ENCODE data around the gene NFATC1. TPM values are rescaled to one million over a fixed set of nuclear protein-coding genes. Genes with fewer than 3 reads are reported as not detected.

Gene NFATC1
- total RNA-seq, 2 experiments from 2014 or later = 77.8 to 79.4 TPM

DNA sequence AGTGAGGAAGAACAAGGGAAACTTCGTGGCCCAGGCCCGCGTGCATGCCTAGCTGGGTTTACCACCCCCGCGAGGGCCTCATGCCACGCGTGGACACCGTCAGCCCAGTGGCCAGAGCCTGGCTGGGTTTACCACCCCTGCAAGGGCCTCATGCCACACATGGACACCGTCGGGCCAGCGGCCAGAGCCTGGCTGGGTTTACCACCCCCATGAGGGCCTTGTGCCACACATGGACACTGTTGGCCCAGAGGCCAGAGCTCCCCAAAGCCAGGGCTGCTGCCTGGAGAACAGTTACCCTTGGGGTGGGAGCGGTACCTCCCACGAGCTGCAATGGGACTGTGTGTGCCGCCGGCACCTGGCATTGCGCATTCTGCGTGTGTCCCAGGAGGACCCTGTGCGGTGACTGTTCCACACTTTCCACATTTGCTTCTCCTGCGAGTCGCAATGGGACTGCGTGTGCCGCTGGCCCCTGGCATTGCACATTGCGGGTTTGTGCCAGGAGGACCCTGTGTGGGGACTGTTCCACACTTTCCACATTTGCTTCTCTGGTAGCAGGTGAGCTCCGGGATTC, 178.3 kb downstream of the NFATC1 start:
- no peaks in the 10 kb centered on the region for H3K27me3 Mint-ChIP-seq (ENCODE audit: low read depth)
- peaks cover 2% of the 10 kb centered on the region for H3K36me3 Mint-ChIP-seq (ENCODE audit: low read depth)
- CTCF ChIA-PET = no interaction called here
- no peak for DNase-seq
- no peak overlapping the region for H3K27ac Mint-ChIP-seq
- H3K4me3 Mint-ChIP-seq = no peak overlapping the region
- intact Hi-C loops (cut with micrococcal nuclease) = no loop called here
- peaks cover 13% of the 10 kb centered on the region for H3K9me3 Mint-ChIP-seq
- H3K4me1 Mint-ChIP-seq (ENCODE audit: low read depth) = peaks cover 11% of the 10 kb centered on the region

DNA sequence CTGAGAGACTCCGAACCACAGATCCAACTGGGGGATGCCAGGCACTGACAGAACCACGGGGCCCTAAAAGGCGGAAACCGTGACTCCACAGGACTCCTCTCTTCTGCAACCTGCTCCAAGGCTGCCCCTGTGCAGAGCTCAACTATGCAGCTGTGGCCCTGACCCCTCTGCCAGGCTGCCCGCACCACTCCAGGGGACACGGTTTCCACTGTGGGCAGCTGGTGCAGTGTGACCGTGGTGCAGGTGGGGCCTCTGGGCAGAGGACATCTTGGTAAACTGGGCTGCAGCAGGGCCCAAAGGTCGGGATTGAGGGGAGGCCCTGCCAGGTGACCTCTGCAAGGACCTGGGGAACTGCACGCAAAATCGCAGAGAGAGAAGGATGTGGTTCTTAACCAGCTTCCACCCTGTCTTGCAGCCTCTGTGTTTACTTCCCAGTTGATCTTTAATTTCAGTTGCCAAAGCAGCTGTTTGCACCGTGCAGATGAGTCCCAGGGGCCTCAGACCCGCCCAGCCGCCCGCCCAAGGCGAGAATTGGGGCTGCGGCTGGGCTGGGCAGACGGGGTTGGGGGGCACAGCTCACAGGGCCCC, 179.3 kb downstream of the NFATC1 start:
- no peak overlapping the region for H3K4me3 Mint-ChIP-seq
- no peak for DNase-seq
- intact Hi-C loops (cut with micrococcal nuclease) = no loop called here
- H3K4me1 Mint-ChIP-seq (ENCODE audit: low read depth) = peaks cover 11% of the 10 kb centered on the region
- no peak overlapping the region for H3K27ac Mint-ChIP-seq
- CTCF ChIA-PET = no interaction called here
- peaks cover 13% of the 10 kb centered on the region for H3K9me3 Mint-ChIP-seq
- no peaks in the 10 kb centered on the region for H3K27me3 Mint-ChIP-seq (ENCODE audit: low read depth)
- peaks cover 2% of the 10 kb centered on the region for H3K36me3 Mint-ChIP-seq (ENCODE audit: low read depth)

DNA sequence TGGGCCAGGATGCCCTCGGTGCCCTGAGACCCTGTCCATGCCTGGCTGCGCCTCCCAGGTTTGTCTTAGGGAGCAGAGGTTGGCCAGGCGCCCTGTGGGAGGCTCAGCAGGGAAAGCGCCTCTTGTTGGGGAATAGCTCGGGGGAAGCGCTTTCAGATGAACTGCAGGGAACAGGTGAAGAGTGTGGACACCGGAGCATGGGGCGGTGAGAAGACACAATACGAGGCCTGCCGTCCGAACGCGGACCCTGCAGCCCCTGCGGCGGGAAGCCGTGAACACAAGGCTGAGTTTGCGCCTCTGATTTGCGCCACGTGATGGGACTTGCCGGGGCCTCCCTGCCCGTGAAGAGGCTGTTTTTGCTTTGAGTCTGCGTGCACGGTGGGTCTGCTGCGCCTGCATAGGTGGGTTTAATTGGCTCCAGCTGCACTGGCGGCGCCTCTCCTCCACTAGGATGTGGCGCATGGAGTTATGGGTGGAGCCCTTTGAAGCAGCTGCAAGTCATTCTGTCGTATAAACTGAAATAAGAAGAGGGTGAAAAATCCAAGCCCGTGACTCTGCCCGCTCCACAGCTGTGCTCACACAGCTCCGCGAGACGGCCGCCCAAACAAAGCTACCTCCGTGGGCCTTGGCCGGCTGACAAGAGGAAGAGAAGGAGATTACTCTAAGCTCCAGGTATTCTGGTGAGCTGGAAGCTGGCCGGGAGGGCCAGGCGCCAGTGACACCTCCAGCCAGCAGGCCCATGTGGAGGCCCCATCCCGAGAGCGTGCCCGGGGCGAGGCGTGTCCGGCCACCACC, 180.4 kb downstream of the NFATC1 start:
- no peaks in the 10 kb centered on the region for H3K27me3 Mint-ChIP-seq (ENCODE audit: low read depth)
- peaks cover 2% of the 10 kb centered on the region for H3K36me3 Mint-ChIP-seq (ENCODE audit: low read depth)
- no peak overlapping the region for H3K4me3 Mint-ChIP-seq
- peaks cover 5% of the 10 kb centered on the region for H3K4me1 Mint-ChIP-seq (ENCODE audit: low read depth)
- no peak overlapping the region for H3K27ac Mint-ChIP-seq
- intact Hi-C loops (cut with micrococcal nuclease) = no loop called here
- no peak for DNase-seq
- CTCF ChIA-PET = interaction anchor here (1.2 kb wide), 1 partner anchor 69 kb away, joined by 3 read pairs; no protein-coding TSS in a partner anchor
- peaks cover 13% of the 10 kb centered on the region for H3K9me3 Mint-ChIP-seq

DNA sequence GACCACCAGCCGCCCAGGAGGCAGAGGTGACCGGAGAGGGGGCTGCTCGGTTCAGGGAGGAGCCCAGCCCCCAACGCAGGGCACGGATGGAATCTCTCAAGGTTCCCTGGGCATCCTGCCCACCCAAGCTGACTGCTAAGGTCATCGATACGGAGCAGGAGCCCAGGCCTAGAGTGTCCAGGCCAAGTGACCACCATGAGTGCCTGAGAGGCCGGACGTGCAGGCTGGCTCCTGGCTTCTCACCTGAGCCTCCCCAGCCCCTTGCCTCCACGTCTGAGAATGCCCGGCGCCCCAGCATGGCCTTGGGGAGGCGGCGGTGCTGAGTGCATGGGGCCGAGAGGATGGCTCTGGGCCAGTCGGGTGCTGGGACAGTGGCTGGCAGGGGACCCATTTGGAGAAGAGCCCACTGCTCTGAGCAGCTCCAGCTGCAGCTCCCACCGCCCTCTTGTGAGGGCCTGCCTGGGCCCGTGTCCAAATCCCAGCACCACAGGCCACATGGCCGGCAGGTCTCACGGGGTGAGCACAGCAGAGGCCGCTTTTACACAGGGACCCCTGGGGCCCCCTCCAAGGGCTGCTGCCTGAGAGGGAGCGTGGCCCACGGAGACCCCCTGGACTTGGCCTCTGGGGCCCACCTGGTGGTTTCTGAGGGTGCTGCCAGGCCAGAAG, 181.1 kb downstream of the NFATC1 start:
- no peak overlapping the region for H3K27ac Mint-ChIP-seq

DNA sequence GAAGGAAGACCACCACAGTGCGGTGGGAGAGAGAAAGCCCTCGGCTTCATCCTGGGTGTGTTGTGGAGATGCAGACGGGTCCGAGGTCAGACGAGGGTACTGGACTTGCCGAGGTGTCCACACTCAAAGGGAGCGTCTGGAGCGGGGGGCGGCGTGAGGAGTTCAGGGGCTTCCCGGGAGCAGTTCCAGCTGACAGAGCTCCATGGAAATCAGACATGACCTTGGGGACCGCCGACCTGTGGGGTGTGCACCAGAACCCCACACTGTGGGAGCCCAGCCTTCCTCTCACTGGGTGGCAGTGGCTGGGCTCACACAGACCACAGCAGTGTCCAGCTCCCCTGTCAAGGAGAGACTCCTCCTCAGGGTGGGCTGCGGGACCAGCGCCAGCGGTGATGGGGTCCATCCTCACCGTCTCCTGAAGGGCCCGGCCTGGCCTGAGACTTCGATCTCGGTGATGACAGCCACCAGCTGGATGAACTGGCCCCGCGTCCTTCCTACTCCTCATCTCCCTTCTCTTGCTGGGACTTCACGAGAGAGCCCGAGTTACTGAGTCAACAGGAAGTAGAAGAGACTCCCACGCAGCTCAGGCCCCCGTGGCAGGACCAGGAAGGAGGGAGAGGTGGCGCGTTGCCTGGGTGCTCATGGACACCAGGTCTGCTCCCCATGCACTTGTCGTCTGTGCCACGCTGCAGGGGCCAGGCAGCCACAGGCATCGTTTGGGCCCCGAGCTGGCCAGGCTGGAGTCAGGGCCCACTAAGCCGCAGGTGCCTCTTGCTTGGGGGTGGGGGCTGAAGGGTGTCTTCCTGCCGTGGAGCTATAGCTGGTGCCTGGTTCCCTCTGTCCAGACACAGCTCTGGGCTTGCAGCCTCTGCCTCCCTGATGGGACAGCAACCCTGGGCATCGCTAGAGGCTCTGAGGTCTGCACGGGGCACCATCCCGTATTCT, 182.0 kb downstream of the NFATC1 start:
- H3K27ac Mint-ChIP-seq = no peak overlapping the region
- no peak for DNase-seq
- no peak overlapping the region for H3K4me3 Mint-ChIP-seq
- H3K9me3 Mint-ChIP-seq = peaks cover 7% of the 10 kb centered on the region
- CTCF ChIA-PET = interaction anchor here (1.2 kb wide), 1 partner anchor 67 kb away, joined by 3 read pairs; no protein-coding TSS in a partner anchor
- no peaks in the 10 kb centered on the region for H3K27me3 Mint-ChIP-seq (ENCODE audit: low read depth)
- peaks cover 5% of the 10 kb centered on the region for H3K4me1 Mint-ChIP-seq (ENCODE audit: low read depth)
- intact Hi-C loops (cut with micrococcal nuclease) = no loop called here
- H3K36me3 Mint-ChIP-seq (ENCODE audit: low read depth) = no peaks in the 10 kb centered on the region

More for the DNA sequence above, 181.1 kb downstream of the NFATC1 start:
- CTCF ChIA-PET = interaction anchor here (1.2 kb wide), 1 partner anchor 68 kb away, joined by 3 read pairs; no protein-coding TSS in a partner anchor
- no peaks in the 10 kb centered on the region for H3K27me3 Mint-ChIP-seq (ENCODE audit: low read depth)
- H3K4me1 Mint-ChIP-seq (ENCODE audit: low read depth) = peaks cover 5% of the 10 kb centered on the region
- intact Hi-C loops (cut with micrococcal nuclease) = no loop called here
- no peak for DNase-seq
- no peak overlapping the region for H3K4me3 Mint-ChIP-seq
- H3K36me3 Mint-ChIP-seq (ENCODE audit: low read depth) = peaks cover 2% of the 10 kb centered on the region
- H3K9me3 Mint-ChIP-seq = peaks cover 13% of the 10 kb centered on the region

DNA sequence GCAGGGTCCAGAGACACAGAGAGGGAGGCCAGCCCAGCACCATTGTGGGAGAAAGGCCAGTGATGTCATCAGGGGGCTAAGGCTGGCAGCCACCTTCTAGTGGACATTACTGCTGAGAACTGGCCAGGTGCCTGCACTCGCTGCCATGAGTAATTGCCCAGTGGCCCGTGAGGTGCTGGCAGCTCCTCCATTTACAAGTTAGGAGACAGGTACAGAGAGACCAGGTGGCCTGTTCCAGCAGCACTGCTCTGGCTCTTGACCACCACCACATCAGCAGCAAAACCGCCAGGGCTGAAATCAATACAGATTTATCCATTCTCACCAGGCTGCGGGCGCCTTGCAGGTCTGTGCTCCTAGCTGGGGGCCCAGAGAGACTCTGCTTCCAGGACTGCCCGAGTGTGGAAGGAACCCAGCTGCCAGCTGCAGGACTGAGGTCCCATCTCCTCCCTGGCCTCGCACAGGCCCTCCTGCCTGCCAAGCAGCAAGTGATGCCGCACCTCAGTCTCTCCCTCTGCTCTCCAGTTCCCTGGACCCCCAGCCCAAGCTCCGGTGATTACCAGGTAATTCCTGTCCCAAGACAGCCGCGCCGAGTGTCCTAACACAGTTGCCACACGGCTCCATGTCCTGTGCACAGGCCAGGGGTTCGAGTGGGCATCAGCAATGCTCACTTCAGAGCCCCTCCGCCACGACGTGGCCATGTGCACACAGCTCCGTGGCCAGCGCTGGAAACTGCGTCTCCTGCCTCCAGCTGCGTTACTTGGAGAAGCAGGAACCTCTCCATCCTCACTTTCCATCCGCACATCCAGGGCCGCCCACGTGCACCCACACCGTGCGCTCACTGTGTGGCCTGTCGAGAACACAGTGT, 182.9 kb downstream of the NFATC1 start:
- H3K27ac Mint-ChIP-seq = no peak overlapping the region
- no peaks in the 10 kb centered on the region for H3K36me3 Mint-ChIP-seq (ENCODE audit: low read depth)
- intact Hi-C loops (cut with micrococcal nuclease) = no loop called here
- DNase-seq = no peak
- no peaks in the 10 kb centered on the region for H3K9me3 Mint-ChIP-seq
- no peaks in the 10 kb centered on the region for H3K27me3 Mint-ChIP-seq (ENCODE audit: low read depth)
- no peak overlapping the region for H3K4me3 Mint-ChIP-seq
- CTCF ChIA-PET = no interaction called here
- H3K4me1 Mint-ChIP-seq (ENCODE audit: low read depth) = peaks cover 5% of the 10 kb centered on the region

Measured in activated naive CD4-positive, alpha-beta T cell treated with anti-CD3 and anti-CD28 coated beads for 36 hours (primary cell).